ENCODE measurements around the gene LRRC14B. TPM values are rescaled to one million over a fixed set of nuclear protein-coding genes. Genes with fewer than 3 reads are reported as not detected.
"Not testable (repeated sequence)": the region's sequence is repeated elsewhere in the genome, so short reads cannot be mapped to it uniquely, and the experiment has no call there.

The LRRC14B gene
- total RNA-seq, 1 experiment from 2014 or later = 0.48 TPM

DNA sequence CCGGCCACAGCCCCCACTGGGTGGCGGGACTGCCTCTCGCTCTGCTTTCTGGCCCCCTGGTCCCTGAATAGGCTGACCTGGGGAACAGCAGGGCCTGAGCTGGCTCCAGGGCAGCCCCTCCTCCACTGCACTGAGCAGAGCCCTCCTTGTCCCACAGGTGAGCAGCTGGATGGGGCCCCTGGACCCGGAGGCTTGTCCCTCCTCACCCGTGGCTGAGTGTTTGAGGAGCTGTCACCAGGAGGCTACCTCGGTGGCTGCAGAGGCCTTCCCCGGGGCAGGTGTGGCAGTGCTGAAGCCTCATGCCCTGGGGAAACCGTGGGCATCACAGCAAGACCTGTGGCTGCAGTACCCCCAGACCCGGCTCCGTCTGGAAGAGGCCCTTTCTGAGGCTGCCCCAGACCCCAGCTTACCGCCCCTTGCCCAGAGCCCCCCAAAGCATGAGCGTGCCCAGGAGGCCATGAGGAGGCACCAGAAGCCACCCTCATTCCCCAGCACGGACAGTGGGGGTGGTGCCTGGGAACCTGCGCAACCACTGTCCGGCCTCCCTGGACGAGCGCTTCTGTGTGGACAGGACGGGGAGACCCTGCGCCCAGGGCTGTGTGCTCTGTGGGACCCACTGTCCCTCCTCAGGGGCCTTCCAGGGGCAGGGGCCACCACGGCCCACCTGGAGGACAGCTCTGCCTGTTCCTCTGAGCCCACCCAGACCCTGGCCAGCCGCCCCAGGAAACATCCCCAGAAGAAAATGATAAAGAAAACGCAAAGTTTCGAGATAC is 28.5 kb upstream of the LRRC14B start:
- Histone ChIP-seq H3K9me2 (replicated peaks; ENCODE audit: insufficient read depth, low read length) (no peaks in the 10 kb centered on the region), H3K4me1 (ENCODE audit: low read length) (no peaks in the 10 kb centered on the region), H3K27me3 (ENCODE audit: low read length) (no peaks in the 10 kb centered on the region), H4K20me1 (ENCODE audit: insufficient read depth, low read depth, low read length) (no peaks in the 10 kb centered on the region), H3K79me2 (ENCODE audit: low read length) (no peaks in the 10 kb centered on the region), H3K9me3 (ENCODE audit: low read length) (no peaks in the 10 kb centered on the region), H3K27ac (ENCODE audit: low read length) (no peak overlapping the region), H2AFZ (ENCODE audit: low read length) (no peak overlapping the region), H3K4me3 (ENCODE audit: low read length) (no peak overlapping the region), H3K36me3 (ENCODE audit: insufficient read depth, low read length) (no peaks in the 10 kb centered on the region), H3K4me2 (ENCODE audit: low read depth, low read length, poor library complexity, severe bottlenecking) (no peak overlapping the region), H3K9ac (ENCODE audit: low read length) (no peak overlapping the region)
- no peak for DNase-seq

DNA sequence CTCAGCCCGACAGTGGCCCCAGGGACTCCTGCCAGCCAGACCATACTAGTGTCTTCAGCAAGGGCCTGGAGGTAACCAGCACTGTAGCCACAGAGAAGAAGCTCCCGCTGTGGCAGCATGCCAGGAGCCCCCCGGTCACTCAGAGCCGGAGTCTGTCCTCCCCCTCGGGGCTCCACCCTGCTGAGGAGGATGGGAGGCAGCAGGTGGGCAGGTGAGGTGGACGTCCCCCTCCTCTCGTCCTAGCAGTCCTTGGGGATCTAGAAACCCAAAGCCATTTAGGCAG is 28.0 kb upstream of the LRRC14B start:
- H3K9me2 ChIP-seq (replicated peaks; ENCODE audit: insufficient read depth, low read length) = no peaks in the 10 kb centered on the region
- no peak overlapping the region for H3K9ac ChIP-seq (ENCODE audit: low read length)
- no peaks in the 10 kb centered on the region for H4K20me1 ChIP-seq (ENCODE audit: insufficient read depth, low read depth, low read length)
- no peaks in the 10 kb centered on the region for H3K4me1 ChIP-seq (ENCODE audit: low read length)
- no peaks in the 10 kb centered on the region for H3K9me3 ChIP-seq (ENCODE audit: low read length)
- H3K79me2 ChIP-seq (ENCODE audit: low read length) = no peaks in the 10 kb centered on the region
- no peak overlapping the region for H3K4me3 ChIP-seq (ENCODE audit: low read length)
- H3K27ac ChIP-seq (ENCODE audit: low read length) = no peak overlapping the region
- H3K27me3 ChIP-seq (ENCODE audit: low read length) = no peaks in the 10 kb centered on the region
- no peaks in the 10 kb centered on the region for H3K36me3 ChIP-seq (ENCODE audit: insufficient read depth, low read length)
- DNase-seq = no peak
- no peak overlapping the region for H3K4me2 ChIP-seq (ENCODE audit: low read depth, low read length, poor library complexity, severe bottlenecking)
- no peak overlapping the region for H2AFZ ChIP-seq (ENCODE audit: low read length)

GRCh38 chr5:163841-164240 is 27.5 kb upstream of the LRRC14B start:
- no peaks in the 10 kb centered on the region for H4K20me1 ChIP-seq (ENCODE audit: insufficient read depth, low read depth, low read length)
- no peaks in the 10 kb centered on the region for H3K9me3 ChIP-seq (ENCODE audit: low read length)
- no peaks in the 10 kb centered on the region for H3K9me2 ChIP-seq (replicated peaks; ENCODE audit: insufficient read depth, low read length)
- no peak for DNase-seq
- no peaks in the 10 kb centered on the region for H3K79me2 ChIP-seq (ENCODE audit: low read length)
- no peak overlapping the region for H3K4me2 ChIP-seq (ENCODE audit: low read depth, low read length, poor library complexity, severe bottlenecking)
- no peaks in the 10 kb centered on the region for H3K4me1 ChIP-seq (ENCODE audit: low read length)
- no peak overlapping the region for H3K27ac ChIP-seq (ENCODE audit: low read length)
- no peaks in the 10 kb centered on the region for H3K27me3 ChIP-seq (ENCODE audit: low read length)
- no peak overlapping the region for H3K4me3 ChIP-seq (ENCODE audit: low read length)
- no peaks in the 10 kb centered on the region for H3K36me3 ChIP-seq (ENCODE audit: insufficient read depth, low read length)
- H3K9ac ChIP-seq (ENCODE audit: low read length) = no peak overlapping the region
- H2AFZ ChIP-seq (ENCODE audit: low read length) = no peak overlapping the region

- no peaks in the 10 kb centered on the region for H4K20me1 ChIP-seq (ENCODE audit: insufficient read depth, low read depth, low read length)
- no peaks in the 10 kb centered on the region for H3K27me3 ChIP-seq (ENCODE audit: low read length)
Measured at GRCh38 chr5:164244-164643, 27.1 kb upstream of the LRRC14B start.

DNA sequence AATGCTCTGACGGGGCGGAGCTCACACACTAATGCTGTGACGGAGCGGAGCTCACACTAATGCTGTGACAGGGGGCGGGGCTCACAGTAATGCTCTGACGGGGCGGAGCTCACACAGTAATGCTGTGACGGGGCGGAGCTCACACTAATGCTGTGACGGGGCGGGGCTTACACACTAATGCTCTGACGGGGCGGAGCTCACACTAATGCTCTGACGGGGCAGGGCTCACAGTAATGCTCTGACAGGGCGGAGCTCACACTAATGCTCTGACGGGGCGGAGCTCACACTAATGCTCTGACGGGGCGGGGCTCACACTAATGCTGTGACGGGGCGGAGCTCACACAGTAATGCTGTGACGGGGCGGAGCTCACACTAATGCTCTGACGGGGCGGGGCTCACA is 26.5 kb upstream of the LRRC14B start:
- not testable (repeated sequence) for H3K4me2 ChIP-seq (ENCODE audit: low read depth, low read length, poor library complexity, severe bottlenecking); H3K9ac ChIP-seq (ENCODE audit: low read length); H2AFZ ChIP-seq (ENCODE audit: low read length); H3K9me2 ChIP-seq (replicated peaks; ENCODE audit: insufficient read depth, low read length); H3K27me3 ChIP-seq (ENCODE audit: low read length); H3K4me1 ChIP-seq (ENCODE audit: low read length); H3K27ac ChIP-seq (ENCODE audit: low read length); H4K20me1 ChIP-seq (ENCODE audit: insufficient read depth, low read depth, low read length); H3K36me3 ChIP-seq (ENCODE audit: insufficient read depth, low read length); H3K4me3 ChIP-seq (ENCODE audit: low read length); H3K79me2 ChIP-seq (ENCODE audit: low read length); DNase-seq; H3K9me3 ChIP-seq (ENCODE audit: low read length)

More at GRCh38 chr5:164244-164643, 27.1 kb upstream of the LRRC14B start:
- no peak for DNase-seq
- no peak overlapping the region for H3K9ac ChIP-seq (ENCODE audit: low read length)
- H3K27ac ChIP-seq (ENCODE audit: low read length) = no peak overlapping the region
- no peak overlapping the region for H2AFZ ChIP-seq (ENCODE audit: low read length)
- H3K36me3 ChIP-seq (ENCODE audit: insufficient read depth, low read length) = no peaks in the 10 kb centered on the region
- no peak overlapping the region for H3K4me2 ChIP-seq (ENCODE audit: low read depth, low read length, poor library complexity, severe bottlenecking)
- H3K9me2 ChIP-seq (replicated peaks; ENCODE audit: insufficient read depth, low read length) = no peaks in the 10 kb centered on the region
- no peak overlapping the region for H3K4me3 ChIP-seq (ENCODE audit: low read length)
- no peaks in the 10 kb centered on the region for H3K79me2 ChIP-seq (ENCODE audit: low read length)
- H3K4me1 ChIP-seq (ENCODE audit: low read length) = no peaks in the 10 kb centered on the region
- no peaks in the 10 kb centered on the region for H3K9me3 ChIP-seq (ENCODE audit: low read length)

GRCh38 chr5:166441-167372 is 24.6 kb upstream of the LRRC14B start:
- H3K27me3 ChIP-seq (ENCODE audit: low read length) = no peaks in the 10 kb centered on the region
- no peaks in the 10 kb centered on the region for H3K79me2 ChIP-seq (ENCODE audit: low read length)
- no peaks in the 10 kb centered on the region for H3K9me2 ChIP-seq (replicated peaks; ENCODE audit: insufficient read depth, low read length)
- no peak overlapping the region for H3K27ac ChIP-seq (ENCODE audit: low read length)
- H4K20me1 ChIP-seq (ENCODE audit: insufficient read depth, low read depth, low read length) = no peaks in the 10 kb centered on the region
- no peaks in the 10 kb centered on the region for H3K9me3 ChIP-seq (ENCODE audit: low read length)
- no peak overlapping the region for H3K9ac ChIP-seq (ENCODE audit: low read length)
- no peak overlapping the region for H3K4me2 ChIP-seq (ENCODE audit: low read depth, low read length, poor library complexity, severe bottlenecking)
- no peak for DNase-seq
- no peak overlapping the region for H2AFZ ChIP-seq (ENCODE audit: low read length)
- H3K4me1 ChIP-seq (ENCODE audit: low read length) = no peaks in the 10 kb centered on the region
- no peak overlapping the region for H3K4me3 ChIP-seq (ENCODE audit: low read length)
- no peaks in the 10 kb centered on the region for H3K36me3 ChIP-seq (ENCODE audit: insufficient read depth, low read length)

GRCh38 chr5:167511-167910 is 23.8 kb upstream of the LRRC14B start:
- Histone ChIP-seq H3K79me2 (ENCODE audit: low read length) (no peaks in the 10 kb centered on the region), H3K27ac (ENCODE audit: low read length) (no peak overlapping the region), H3K36me3 (ENCODE audit: insufficient read depth, low read length) (no peaks in the 10 kb centered on the region), H2AFZ (ENCODE audit: low read length) (no peak overlapping the region), H3K9me3 (ENCODE audit: low read length) (no peaks in the 10 kb centered on the region), H3K27me3 (ENCODE audit: low read length) (no peaks in the 10 kb centered on the region), H3K4me2 (ENCODE audit: low read depth, low read length, poor library complexity, severe bottlenecking) (no peak overlapping the region), H3K4me3 (ENCODE audit: low read length) (no peak overlapping the region), H3K4me1 (ENCODE audit: low read length) (no peaks in the 10 kb centered on the region), H3K9ac (ENCODE audit: low read length) (no peak overlapping the region), H4K20me1 (ENCODE audit: insufficient read depth, low read depth, low read length) (no peaks in the 10 kb centered on the region), H3K9me2 (replicated peaks; ENCODE audit: insufficient read depth, low read length) (no peaks in the 10 kb centered on the region)
- no peak for DNase-seq

DNA sequence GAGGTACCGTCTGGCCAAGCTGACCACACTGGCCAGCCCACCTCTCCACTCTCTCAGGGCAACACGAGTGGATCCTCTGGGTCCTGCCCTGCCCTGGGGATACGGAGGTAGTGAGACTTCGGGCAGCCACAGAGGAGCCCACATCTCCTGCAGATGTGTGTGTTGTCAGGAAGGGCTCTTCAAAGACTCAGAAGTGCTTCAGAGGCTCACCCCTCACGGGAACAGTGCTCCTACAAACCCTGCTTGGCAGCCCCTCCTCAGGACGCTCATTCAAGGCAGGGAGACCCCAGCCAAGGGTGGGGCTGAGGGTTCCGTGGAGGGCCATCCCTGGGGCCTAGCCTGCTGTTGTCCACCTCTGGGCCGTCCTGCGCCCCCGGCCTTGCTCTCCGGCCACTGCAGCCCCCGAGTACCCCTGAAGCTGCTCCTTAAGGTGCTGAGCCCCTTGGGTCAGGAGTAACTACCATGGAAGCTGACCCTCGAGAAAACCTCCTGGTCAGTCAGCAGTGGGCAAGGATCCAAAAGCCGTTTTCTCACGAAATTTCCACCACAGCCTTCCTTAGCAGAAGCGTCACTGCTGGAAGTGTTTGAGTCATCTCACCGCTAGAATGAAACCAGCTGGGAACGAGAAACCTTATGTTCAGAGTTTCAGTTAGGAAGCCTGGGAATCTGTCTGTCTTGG is 23.2 kb upstream of the LRRC14B start:
- H3K9ac ChIP-seq (ENCODE audit: low read length) = no peak overlapping the region

More for the DNA sequence above, 23.2 kb upstream of the LRRC14B start:
- no peak overlapping the region for H3K4me2 ChIP-seq (ENCODE audit: low read depth, low read length, poor library complexity, severe bottlenecking)
- no peaks in the 10 kb centered on the region for H4K20me1 ChIP-seq (ENCODE audit: insufficient read depth, low read depth, low read length)
- no peak overlapping the region for H3K27ac ChIP-seq (ENCODE audit: low read length)
- no peaks in the 10 kb centered on the region for H3K9me2 ChIP-seq (replicated peaks; ENCODE audit: insufficient read depth, low read length)
- H3K27me3 ChIP-seq (ENCODE audit: low read length) = no peaks in the 10 kb centered on the region
- no peaks in the 10 kb centered on the region for H3K36me3 ChIP-seq (ENCODE audit: insufficient read depth, low read length)
- H3K9me3 ChIP-seq (ENCODE audit: low read length) = no peaks in the 10 kb centered on the region
- no peak for DNase-seq
- H3K4me1 ChIP-seq (ENCODE audit: low read length) = no peaks in the 10 kb centered on the region
- no peak overlapping the region for H3K4me3 ChIP-seq (ENCODE audit: low read length)
- no peak overlapping the region for H2AFZ ChIP-seq (ENCODE audit: low read length)
- H3K79me2 ChIP-seq (ENCODE audit: low read length) = no peaks in the 10 kb centered on the region
